Measurements from ENCODE around the gene FGF18.

DNA sequence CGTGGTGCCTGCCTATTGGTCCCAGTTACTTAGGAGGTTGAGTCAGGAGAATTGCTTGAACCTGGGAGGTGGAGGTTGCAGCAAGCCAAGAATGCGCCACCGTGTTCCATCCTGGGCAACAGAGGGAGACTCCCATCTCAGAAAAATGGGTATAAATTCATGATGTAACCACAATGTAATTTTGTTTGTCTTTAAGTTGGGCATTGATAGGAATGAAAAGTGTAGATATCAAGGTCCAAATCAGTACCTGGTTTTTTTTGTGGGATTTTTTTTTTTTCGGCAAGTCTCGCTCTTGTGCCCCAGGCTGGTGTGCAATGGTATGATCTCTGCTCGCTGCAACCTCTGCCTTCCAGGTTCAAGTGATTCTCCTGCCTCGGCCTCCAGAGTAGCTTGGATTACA lies 24.4 kb upstream of the FGF18 start:
- TF ChIP-seq, protein P1, sequence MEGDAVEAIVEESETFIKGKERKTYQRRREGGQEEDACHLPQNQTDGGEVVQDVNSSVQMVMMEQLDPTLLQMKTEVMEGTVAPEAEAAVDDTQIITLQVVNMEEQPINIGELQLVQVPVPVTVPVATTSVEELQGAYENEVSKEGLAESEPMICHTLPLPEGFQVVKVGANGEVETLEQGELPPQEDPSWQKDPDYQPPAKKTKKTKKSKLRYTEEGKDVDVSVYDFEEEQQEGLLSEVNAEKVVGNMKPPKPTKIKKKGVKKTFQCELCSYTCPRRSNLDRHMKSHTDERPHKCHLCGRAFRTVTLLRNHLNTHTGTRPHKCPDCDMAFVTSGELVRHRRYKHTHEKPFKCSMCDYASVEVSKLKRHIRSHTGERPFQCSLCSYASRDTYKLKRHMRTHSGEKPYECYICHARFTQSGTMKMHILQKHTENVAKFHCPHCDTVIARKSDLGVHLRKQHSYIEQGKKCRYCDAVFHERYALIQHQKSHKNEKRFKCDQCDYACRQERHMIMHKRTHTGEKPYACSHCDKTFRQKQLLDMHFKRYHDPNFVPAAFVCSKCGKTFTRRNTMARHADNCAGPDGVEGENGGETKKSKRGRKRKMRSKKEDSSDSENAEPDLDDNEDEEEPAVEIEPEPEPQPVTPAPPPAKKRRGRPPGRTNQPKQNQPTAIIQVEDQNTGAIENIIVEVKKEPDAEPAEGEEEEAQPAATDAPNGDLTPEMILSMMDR (IDR thresholded peaks at IDR 0.05) = no peak
- TF ChIP-seq POLR2A (IDR thresholded peaks at IDR 0.05) = no peak
